Activated naive CD4-positive, alpha-beta T cell treated with anti-CD3 and anti-CD28 coated beads, Interleukin-2, amount 10 ng/mL, durations not matched to agents 7 days and 5 days (primary cell): ENCODE measurements around the gene SOD3.

Experiments
- CTCF ChIA-PET: fragments of 350-600 bp; sonication (Branson Sonifier 250); formaldehyde crosslinking; loops from one replicate; lab custom pipeline; 2021; ENCODE audit warnings: antibody characterized with exemption; lab: Charles Lee
- DNase-seq: peaks from one replicate; pipeline ENCODE4 v3.0.0-alpha.2; 2020
- H3K27ac Mint-ChIP-seq: one replicate; pipeline ENCODE4 v1.8.0; 2021; ENCODE audit warnings: mild to moderate bottlenecking, moderate library complexity, mixed read lengths
- H3K27me3 Mint-ChIP-seq: one replicate; pipeline ENCODE4 v1.8.0; 2021; ENCODE audit warnings: mild to moderate bottlenecking, mixed read lengths
- H3K36me3 Mint-ChIP-seq: one replicate; pipeline ENCODE4 v1.8.0; 2021; ENCODE audit warnings: mixed read lengths
- H3K4me1 Mint-ChIP-seq: one replicate; pipeline ENCODE4 v1.8.0; 2021; ENCODE audit warnings: mixed read lengths
- H3K4me3 Mint-ChIP-seq: one replicate; pipeline ENCODE4 v1.8.0; 2021; ENCODE audit warnings: mild to moderate bottlenecking, moderate library complexity, mixed read lengths
- H3K9me3 Mint-ChIP-seq: one replicate; pipeline ENCODE4 v1.8.0; 2021; ENCODE audit warnings: mixed read lengths

Gene SOD3

DNA sequence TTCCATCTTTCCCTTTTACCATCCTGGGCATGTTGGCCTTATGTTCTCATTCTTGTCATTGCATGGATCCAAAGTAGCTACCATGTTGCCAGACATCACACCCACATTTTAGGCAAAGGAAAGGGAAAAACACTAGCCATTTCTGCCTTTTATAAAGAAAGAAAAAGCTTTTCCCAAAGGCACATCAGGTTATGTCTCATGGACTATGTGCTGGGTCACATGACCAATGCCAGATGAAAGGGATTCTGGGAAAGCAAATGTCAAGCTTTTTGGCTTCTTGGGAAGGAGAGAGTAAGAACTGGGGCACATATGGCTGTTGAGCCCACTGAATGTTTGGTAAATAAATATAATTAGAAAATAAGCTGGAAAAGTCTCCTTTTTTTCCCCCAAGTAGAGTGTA, 4.3 kb upstream of the SOD3 start:
- no peak overlapping the region for H3K27ac Mint-ChIP-seq
- no peaks in the 10 kb centered on the region for H3K9me3 Mint-ChIP-seq
- CTCF ChIA-PET: no interaction called here
- H3K4me1 Mint-ChIP-seq: no peaks in the 10 kb centered on the region
- no peaks in the 10 kb centered on the region for H3K36me3 Mint-ChIP-seq
- DNase-seq: no peak
- no peak overlapping the region for H3K4me3 Mint-ChIP-seq
- peaks cover 11% of the 10 kb centered on the region for H3K27me3 Mint-ChIP-seq

DNA sequence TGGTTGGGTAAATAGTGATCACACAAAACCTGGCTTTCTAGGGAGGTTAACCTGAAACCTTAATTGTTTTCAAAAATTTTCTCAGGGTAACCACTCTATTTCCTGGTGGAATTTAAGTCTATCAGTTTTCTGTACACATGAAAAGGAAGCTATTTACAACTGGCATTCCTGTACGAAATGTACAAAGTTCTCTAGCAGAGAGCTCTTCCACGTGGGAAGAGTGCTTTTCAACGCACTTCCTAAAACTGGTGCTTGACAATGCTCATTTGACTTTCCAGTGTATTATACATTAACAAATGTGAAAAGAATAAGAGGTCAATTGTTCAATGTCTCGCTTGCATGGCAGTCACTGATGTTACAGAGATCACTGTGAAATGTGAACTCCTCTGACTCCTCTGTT, 2.8 kb upstream of the SOD3 start:
- Mint-ChIP-seq H3K4me1 (no peaks in the 10 kb centered on the region), H3K4me3 (no peak overlapping the region), H3K27ac (no peak overlapping the region), H3K9me3 (no peaks in the 10 kb centered on the region), H3K36me3 (no peaks in the 10 kb centered on the region), H3K27me3 (peaks cover 12% of the 10 kb centered on the region)
- CTCF ChIA-PET: no interaction called here
- DNase-seq: no peak

DNA sequence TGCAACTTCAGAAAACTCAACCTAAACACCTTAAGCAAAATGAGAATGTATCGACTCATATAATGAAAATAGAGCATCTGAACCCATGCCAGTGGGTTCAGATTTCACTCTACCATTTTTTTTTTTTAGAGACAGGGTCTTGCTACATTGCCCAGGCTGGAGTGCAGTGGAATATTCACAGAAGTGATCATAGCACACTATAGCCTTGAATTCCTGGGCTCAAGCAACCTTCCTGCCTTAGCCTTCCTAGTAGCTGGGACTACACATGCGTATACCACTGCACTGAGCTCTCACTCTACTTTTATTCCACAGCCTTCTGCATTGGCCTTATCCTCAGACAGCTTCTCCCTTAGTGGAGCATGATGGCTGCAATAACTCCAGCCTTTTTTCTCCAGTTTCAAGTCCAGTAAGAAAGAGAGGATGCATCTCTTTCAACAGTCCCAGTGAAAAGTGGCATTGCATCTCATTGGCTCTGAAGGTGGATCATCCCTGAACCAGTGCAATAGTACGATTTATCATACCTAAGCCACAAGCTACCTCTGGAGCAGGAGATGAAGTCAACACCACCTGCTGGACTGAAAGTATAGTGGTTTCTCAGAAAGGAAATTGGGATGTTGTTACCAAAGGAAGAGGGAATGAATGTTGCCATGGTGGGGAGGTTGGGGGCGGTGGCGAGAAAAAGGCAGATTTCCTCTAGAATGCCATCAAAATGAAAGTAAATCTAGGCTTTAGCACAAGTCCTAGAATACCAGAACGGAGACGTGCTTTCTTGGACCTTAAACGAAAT, 2.0 kb upstream of the SOD3 start:
- Mint-ChIP-seq H3K36me3 (no peaks in the 10 kb centered on the region), H3K27me3 (peaks cover 19% of the 10 kb centered on the region), H3K4me1 (no peaks in the 10 kb centered on the region), H3K27ac (no peak overlapping the region), H3K9me3 (no peaks in the 10 kb centered on the region), H3K4me3 (no peak overlapping the region)
- no peak for DNase-seq
- CTCF ChIA-PET: no interaction called here

DNA sequence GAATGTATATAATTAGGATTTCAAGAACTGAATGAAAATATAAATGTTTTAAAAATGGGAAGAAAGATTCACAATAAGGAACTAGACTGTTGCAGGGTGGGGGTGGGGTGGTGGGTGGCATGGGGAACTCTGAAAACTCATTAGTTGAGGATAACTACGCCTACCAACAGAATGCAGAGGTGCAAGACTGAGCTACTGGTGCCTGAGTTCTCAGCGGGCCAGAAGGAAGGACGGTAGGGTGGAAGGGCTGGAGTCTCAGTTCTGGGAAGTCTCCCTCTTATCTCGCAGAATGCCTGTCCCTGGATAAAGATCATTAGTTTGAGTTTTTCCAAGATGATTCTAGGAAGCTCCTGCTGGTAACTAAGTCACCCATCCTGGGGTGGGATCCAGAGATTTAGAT, 1.3 kb upstream of the SOD3 start:
- Mint-ChIP-seq H3K27me3 (peaks cover 26% of the 10 kb centered on the region), H3K4me1 (no peaks in the 10 kb centered on the region), H3K4me3 (no peak overlapping the region), H3K36me3 (no peaks in the 10 kb centered on the region), H3K9me3 (no peaks in the 10 kb centered on the region), H3K27ac (no peak overlapping the region)
- CTCF ChIA-PET: no interaction called here
- DNase-seq: no peak

DNA sequence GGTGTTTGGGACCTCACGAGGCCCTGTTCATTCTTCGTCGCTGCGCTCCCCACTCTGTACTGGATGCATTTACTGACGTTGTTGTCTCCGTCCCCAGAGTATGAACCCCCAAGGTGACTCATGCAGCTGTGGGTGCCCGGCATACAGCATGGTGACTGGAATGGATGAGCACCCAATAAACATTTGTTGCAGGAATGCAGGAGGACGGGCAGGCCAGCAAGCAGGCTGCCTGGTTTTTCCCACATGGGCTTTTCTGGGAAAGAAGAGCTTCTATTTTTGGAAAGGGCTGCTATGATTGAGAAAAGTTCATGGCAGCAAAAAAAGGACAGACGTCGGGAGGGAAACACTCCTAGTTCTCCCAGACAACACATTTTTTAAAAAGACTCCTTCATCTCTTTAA, 893 bp upstream of the SOD3 start:
- no peaks in the 10 kb centered on the region for H3K9me3 Mint-ChIP-seq
- H3K27ac Mint-ChIP-seq: no peak overlapping the region
- H3K36me3 Mint-ChIP-seq: no peaks in the 10 kb centered on the region
- CTCF ChIA-PET: no interaction called here
- peaks cover 30% of the 10 kb centered on the region for H3K27me3 Mint-ChIP-seq
- no peak for DNase-seq
- H3K4me1 Mint-ChIP-seq: no peaks in the 10 kb centered on the region
- H3K4me3 Mint-ChIP-seq: no peak overlapping the region

DNA sequence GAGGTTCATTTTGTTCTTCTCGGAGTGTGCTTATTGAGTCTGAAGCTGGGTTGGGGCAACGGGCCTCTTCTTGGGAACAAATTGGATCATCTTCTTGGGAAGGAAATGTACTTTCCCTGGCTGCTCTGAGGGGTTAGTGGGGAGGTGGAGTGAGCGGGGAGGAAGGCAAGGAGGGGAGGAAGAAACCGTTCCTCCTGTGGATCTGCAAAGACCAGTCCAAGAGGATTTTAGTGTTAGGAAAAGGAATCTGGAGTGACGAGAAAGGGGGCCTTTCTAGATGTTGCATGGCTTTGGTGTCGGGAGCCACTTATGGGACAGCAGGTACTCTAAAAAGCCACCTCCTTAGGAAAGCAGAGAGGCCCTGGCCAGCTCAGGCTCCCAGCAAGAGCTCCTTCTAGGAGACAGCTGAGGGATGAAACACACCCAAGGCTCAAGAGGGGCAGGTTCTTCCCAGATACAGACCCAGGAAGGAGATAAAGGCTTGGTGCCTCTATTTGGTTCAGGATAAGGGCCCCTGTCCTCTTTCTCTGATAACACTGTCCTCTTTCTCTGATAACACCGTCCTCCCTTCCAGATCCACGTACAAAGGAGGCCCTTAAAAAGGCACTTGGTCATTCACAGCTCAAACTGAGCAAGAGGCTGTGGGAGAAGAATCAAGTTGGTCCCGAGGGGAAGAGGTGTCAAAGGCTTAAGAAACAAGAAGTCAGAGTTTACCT, 451 bp downstream of the SOD3 start:
- no peaks in the 10 kb centered on the region for H3K9me3 Mint-ChIP-seq
- H3K4me3 Mint-ChIP-seq: no peak overlapping the region
- no peak overlapping the region for H3K27ac Mint-ChIP-seq
- no peaks in the 10 kb centered on the region for H3K36me3 Mint-ChIP-seq
- no peaks in the 10 kb centered on the region for H3K4me1 Mint-ChIP-seq
- CTCF ChIA-PET: no interaction called here
- peaks cover 43% of the 10 kb centered on the region for H3K27me3 Mint-ChIP-seq
- DNase-seq: no peak

DNA sequence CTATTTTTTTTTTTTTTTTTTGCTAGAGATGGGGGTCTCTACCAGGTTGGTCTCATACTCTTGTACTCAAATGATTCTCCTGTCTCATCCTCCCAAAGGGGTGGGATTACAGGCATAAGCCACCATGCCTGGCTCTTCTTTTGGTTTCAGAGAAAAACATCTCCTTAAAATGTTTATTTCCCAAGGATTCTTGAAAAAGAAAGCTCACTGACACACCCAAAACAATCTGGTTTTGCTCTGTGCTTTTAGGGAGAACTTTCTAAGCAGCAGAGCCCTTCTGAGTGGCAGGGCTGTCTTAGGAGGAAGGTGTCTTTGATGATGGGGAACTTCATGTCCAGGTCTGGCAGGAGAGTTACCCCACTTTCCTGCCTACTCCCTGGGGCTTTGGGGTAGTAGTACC, 1.2 kb downstream of the SOD3 start:
- Mint-ChIP-seq H3K27me3 (peaks cover 51% of the 10 kb centered on the region), H3K9me3 (no peaks in the 10 kb centered on the region), H3K4me3 (no peak overlapping the region), H3K27ac (no peak overlapping the region), H3K36me3 (no peaks in the 10 kb centered on the region), H3K4me1 (no peaks in the 10 kb centered on the region)
- no peak for DNase-seq
- CTCF ChIA-PET: no interaction called here

DNA sequence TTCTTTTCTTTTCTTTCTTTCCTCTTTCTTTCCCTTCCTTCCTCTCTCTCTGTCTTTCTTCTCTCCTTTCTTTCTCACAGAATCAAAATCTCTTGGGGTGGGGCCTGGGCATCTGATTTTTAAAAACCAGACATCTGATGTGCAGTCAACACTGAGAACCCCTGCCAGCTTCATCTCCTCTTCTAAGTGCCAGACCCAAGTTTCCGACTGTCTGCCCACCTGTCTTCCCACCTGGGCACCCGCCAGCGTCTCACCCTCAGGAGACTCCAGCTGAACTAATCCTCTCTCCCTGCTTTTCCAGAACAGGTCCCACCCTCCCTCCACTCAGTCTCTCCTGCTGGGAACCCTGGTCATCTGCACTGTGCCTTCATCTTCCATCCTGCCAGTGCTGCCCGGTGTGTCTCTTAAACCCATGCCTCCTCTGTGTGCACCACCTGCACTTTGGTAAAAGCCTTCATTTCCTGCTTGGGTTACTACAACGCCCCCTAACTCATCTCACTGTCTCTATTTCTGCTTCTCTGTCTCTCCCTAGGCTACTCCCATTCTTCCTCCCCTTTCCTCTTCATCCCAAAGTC, 2.8 kb downstream of the SOD3 start:
- no peaks in the 10 kb centered on the region for H3K4me1 Mint-ChIP-seq
- H3K4me3 Mint-ChIP-seq: no peak overlapping the region
- DNase-seq: no peak
- no peak overlapping the region for H3K27ac Mint-ChIP-seq
- no peaks in the 10 kb centered on the region for H3K9me3 Mint-ChIP-seq
- peaks cover 60% of the 10 kb centered on the region for H3K27me3 Mint-ChIP-seq
- CTCF ChIA-PET: no interaction called here
- H3K36me3 Mint-ChIP-seq: no peaks in the 10 kb centered on the region

DNA sequence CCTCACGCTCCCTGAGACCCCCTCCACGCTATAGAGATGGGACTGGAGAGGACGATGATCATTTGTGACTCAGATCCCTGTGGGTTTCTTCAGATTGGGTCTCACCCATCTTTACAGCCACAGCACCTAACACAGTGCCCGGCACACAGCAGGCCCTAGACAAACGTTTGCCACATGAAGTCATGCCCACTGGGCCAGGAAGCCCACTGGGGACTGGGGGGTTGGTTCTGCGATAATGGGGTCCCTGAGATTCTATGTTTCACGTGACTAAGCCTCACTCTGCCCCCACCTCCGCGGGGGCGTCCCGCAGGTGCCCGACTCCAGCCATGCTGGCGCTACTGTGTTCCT, 3.8 kb downstream of the SOD3 start:
- DNase-seq: no peak
- Mint-ChIP-seq H3K9me3 (no peaks in the 10 kb centered on the region), H3K27me3 (peaks cover 60% of the 10 kb centered on the region), H3K4me3 (no peak overlapping the region), H3K27ac (no peak overlapping the region), H3K36me3 (no peaks in the 10 kb centered on the region), H3K4me1 (no peaks in the 10 kb centered on the region)
- CTCF ChIA-PET: no interaction called here

DNA sequence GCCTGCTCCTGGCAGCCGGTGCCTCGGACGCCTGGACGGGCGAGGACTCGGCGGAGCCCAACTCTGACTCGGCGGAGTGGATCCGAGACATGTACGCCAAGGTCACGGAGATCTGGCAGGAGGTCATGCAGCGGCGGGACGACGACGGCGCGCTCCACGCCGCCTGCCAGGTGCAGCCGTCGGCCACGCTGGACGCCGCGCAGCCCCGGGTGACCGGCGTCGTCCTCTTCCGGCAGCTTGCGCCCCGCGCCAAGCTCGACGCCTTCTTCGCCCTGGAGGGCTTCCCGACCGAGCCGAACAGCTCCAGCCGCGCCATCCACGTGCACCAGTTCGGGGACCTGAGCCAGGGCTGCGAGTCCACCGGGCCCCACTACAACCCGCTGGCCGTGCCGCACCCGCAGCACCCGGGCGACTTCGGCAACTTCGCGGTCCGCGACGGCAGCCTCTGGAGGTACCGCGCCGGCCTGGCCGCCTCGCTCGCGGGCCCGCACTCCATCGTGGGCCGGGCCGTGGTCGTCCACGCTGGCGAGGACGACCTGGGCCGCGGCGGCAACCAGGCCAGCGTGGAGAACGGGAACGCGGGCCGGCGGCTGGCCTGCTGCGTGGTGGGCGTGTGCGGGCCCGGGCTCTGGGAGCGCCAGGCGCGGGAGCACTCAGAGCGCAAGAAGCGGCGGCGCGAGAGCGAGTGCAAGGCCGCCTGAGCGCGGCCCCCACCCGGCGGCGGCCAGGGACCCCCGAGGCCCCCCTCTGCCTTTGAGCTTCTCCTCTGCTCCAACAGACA, 4.4 kb downstream of the SOD3 start:
- no peaks in the 10 kb centered on the region for H3K36me3 Mint-ChIP-seq
- no peaks in the 10 kb centered on the region for H3K4me1 Mint-ChIP-seq
- peaks cover 60% of the 10 kb centered on the region for H3K27me3 Mint-ChIP-seq
- no peak overlapping the region for H3K27ac Mint-ChIP-seq
- no peak for DNase-seq
- CTCF ChIA-PET: no interaction called here
- H3K4me3 Mint-ChIP-seq: no peak overlapping the region
- H3K9me3 Mint-ChIP-seq: no peaks in the 10 kb centered on the region

DNA sequence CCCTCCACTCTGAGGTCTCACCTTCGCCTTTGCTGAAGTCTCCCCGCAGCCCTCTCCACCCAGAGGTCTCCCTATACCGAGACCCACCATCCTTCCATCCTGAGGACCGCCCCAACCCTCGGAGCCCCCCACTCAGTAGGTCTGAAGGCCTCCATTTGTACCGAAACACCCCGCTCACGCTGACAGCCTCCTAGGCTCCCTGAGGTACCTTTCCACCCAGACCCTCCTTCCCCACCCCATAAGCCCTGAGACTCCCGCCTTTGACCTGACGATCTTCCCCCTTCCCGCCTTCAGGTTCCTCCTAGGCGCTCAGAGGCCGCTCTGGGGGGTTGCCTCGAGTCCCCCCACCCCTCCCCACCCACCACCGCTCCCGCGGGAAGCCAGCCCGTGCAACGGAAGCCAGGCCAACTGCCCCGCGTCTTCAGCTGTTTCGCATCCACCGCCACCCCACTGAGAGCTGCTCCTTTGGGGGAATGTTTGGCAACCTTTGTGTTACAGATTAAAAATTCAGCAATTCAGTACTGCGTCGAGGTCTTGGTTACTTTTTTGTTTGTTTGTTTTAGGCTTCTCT, 5.0 kb downstream of the SOD3 start:
- Mint-ChIP-seq H3K4me3 (no peak overlapping the region), H3K9me3 (no peaks in the 10 kb centered on the region), H3K27me3 (peaks cover 56% of the 10 kb centered on the region), H3K4me1 (no peaks in the 10 kb centered on the region), H3K36me3 (no peaks in the 10 kb centered on the region), H3K27ac (no peak overlapping the region)
- no peak for DNase-seq
- CTCF ChIA-PET: no interaction called here

DNA sequence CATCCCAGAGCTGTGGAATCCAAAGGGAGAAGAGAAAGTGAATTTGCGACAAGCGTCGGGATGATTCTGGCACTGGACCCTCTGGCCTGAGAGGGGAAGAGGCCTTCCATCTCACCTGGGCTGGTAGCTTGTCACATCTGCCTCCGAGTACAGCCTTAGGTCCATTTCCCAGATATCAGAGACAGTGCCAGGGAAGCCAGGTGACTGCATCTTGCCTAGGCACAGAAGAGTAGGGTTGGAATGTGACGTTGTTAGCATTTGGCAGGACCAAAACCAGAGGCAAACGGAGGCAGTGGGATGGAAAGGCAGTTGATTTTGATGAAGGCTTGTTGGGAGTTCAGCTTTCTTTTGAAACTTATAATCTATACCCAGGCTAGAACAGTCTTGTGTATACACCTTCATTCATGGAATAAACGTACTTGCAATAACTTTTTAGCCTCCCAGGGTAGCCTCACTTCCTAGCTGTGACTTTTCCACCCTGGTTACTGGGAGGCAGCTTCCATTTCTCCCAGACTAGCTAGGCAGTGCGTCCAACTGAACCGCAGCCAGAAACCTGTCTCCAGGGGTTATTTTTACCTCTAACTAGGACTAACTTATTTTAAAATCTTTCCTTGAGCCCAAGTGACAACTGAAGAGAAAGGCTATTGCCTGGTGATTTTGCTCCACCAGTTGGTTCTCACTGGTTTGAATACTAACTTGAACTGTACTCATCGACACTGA, 5.9 kb downstream of the SOD3 start:
- Mint-ChIP-seq H3K4me1 (no peaks in the 10 kb centered on the region), H3K9me3 (no peaks in the 10 kb centered on the region), H3K4me3 (no peak overlapping the region), H3K27ac (no peak overlapping the region), H3K36me3 (no peaks in the 10 kb centered on the region), H3K27me3 (peaks cover 48% of the 10 kb centered on the region)
- CTCF ChIA-PET: no interaction called here
- DNase-seq: no peak

DNA sequence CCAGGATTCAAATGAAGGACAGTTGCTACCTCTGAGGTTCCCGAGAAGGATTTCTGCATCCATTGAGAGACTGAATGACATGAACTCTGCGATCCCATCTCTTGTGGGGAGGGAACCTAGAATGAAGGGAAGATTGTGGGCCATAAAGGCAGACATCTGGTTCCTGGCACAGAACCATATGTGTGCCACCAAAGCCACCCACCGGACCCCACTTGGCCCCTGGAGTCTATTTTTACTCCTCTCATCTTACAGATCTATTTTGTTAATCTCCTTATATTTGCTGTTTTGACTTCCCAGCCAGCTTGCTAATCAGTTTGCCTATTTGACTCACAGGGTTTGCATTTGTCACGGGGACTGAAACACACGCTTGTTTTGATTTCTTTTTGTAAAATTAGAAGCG, 7.3 kb downstream of the SOD3 start:
- Mint-ChIP-seq H3K27me3 (peaks cover 48% of the 10 kb centered on the region), H3K27ac (no peak overlapping the region), H3K36me3 (no peaks in the 10 kb centered on the region), H3K4me3 (no peak overlapping the region), H3K4me1 (no peaks in the 10 kb centered on the region), H3K9me3 (no peaks in the 10 kb centered on the region)
- CTCF ChIA-PET: no interaction called here
- no peak for DNase-seq

DNA sequence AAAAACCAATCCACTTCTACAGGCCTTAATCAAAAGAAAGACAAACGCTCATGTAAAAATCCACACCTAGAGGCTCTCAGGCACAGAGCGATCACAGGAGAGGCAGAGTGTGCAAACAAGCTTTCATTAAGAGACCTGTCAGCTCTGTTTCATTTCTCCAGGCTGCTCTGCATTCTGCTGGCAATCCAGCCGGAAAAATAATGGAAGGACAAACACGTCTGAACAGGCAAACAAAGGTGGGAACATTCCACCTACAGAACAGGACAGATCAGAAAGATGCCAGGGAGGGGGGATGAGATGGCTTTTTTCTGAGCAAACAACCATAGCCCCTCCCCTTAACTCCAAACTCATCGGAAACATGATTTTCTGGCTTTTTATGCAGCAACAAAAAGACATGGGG, 9.7 kb downstream of the SOD3 start:
- CTCF ChIA-PET: no interaction called here
- Mint-ChIP-seq H3K4me3 (no peak overlapping the region), H3K36me3 (no peaks in the 10 kb centered on the region)

More for the DNA sequence above, 9.7 kb downstream of the SOD3 start:
- H3K9me3 Mint-ChIP-seq: no peaks in the 10 kb centered on the region
- no peak overlapping the region for H3K27ac Mint-ChIP-seq
- peaks cover 25% of the 10 kb centered on the region for H3K27me3 Mint-ChIP-seq
- no peaks in the 10 kb centered on the region for H3K4me1 Mint-ChIP-seq
- no peak for DNase-seq
